NCI-H1105 (cell line): ENCODE measurements around the gene MTHFD1L.

Experiments
- DNase-seq: peaks from one replicate; lab custom pipeline; 2025; lab: John Stamatoyannopoulos, UW

The MTHFD1L gene

GRCh38 chr6:150991487-150991886 lies 126.0 kb downstream of the MTHFD1L start:
- no peak for DNase-seq

GRCh38 chr6:150992262-150992661 lies 126.8 kb downstream of the MTHFD1L start:
- DNase-seq = no peak

GRCh38 chr6:150992703-150993102 lies 127.2 kb downstream of the MTHFD1L start:
- DNase-seq = no peak

GRCh38 chr6:150993253-150993652 lies 127.8 kb downstream of the MTHFD1L start:
- no peak for DNase-seq

GRCh38 chr6:150994026-150994425 lies 128.5 kb downstream of the MTHFD1L start:
- DNase-seq = no peak

- no peak for DNase-seq
These were observed 131.5 kb downstream of the MTHFD1L start for GRCh38 chr6:150996968-150997367.

GRCh38 chr6:150999107-150999506 lies 133.6 kb downstream of the MTHFD1L start:
- DNase-seq = no peak

- no peak for DNase-seq
These were observed 134.1 kb downstream of the MTHFD1L start for GRCh38 chr6:150999576-150999975.

GRCh38 chr6:151001387-151002056 lies 136.0 kb downstream of the MTHFD1L start:
- no peak for DNase-seq

- DNase-seq = no peak
These were observed 136.6 kb downstream of the MTHFD1L start for GRCh38 chr6:151002057-151002450.

- no peak for DNase-seq
These were observed 137.0 kb downstream of the MTHFD1L start for GRCh38 chr6:151002491-151002935.

- DNase-seq = peak; percentile 62
These were observed 139.0 kb downstream of the MTHFD1L start for GRCh38 chr6:151004383-151005024.

- DNase-seq = no peak
These were observed 139.7 kb downstream of the MTHFD1L start for GRCh38 chr6:151005164-151005563.

- no peak for DNase-seq
These were observed 140.6 kb downstream of the MTHFD1L start for GRCh38 chr6:151005896-151006632.

- no peak for DNase-seq
These were observed 141.6 kb downstream of the MTHFD1L start for GRCh38 chr6:151007076-151007475.

- DNase-seq = no peak
These were observed 142.4 kb downstream of the MTHFD1L start for GRCh38 chr6:151007922-151008321.

GRCh38 chr6:151008425-151008824 lies 142.9 kb downstream of the MTHFD1L start:
- DNase-seq = no peak

GRCh38 chr6:151009576-151009975 lies 144.1 kb downstream of the MTHFD1L start:
- no peak for DNase-seq

GRCh38 chr6:151010071-151010470 lies 144.6 kb downstream of the MTHFD1L start:
- DNase-seq = no peak

GRCh38 chr6:151012321-151013294 lies 147.1 kb downstream of the MTHFD1L start:
- no peak for DNase-seq

- DNase-seq = peak; percentile 80
These were observed 149.1 kb downstream of the MTHFD1L start for GRCh38 chr6:151014404-151015100.
